Esophagus muscularis mucosa (tissue), 4 donors: ENCODE measurements around the gene RAD51AP2. TPM values are rescaled to one million over a fixed set of nuclear protein-coding genes. Genes with fewer than 3 reads are reported as not detected.
A peak's percentile ranks its signal among the peaks of the same experiment; 100 is the strongest.

ENCODE experiments used
- DNase-seq: peaks from one replicate; pipeline ENCODE4 v3.0.0-alpha.2; 2017; ENCODE audit errors: extremely low spot score
- H3K27ac ChIP-seq, 4 donors: fragments of 200-600 bp; sonication (generic); replicated peaks in 1 of 4; 1 replicate in 3 of 4; 2 replicates in 1 of 4; pipeline ENCODE4 v1.5.1; 2016 to 2019; ENCODE audit warnings: mild to moderate bottlenecking in 1 of 4
- H3K27me3 ChIP-seq, 4 donors: fragments of 200-600 bp; sonication (generic); one replicate each; pipeline versions ENCODE4 v1.5.1 to v1.6.0; 2016 to 2019
- H3K36me3 ChIP-seq, 4 donors: fragments of 200-600 bp; sonication (generic); one replicate each; pipeline ENCODE4 v1.5.1; 2016 to 2019
- H3K4me1 ChIP-seq, 4 donors: fragments of 200-600 bp; sonication (generic); one replicate each; pipeline ENCODE4 v1.5.1; 2016 to 2019
- H3K4me3 ChIP-seq, 4 donors: fragments of 200-600 bp; sonication (generic); 1 replicate in 2 of 4; 2 replicates in 2 of 4; pipeline ENCODE4 v1.5.1; 2016 to 2019; ENCODE audit warnings: mild to moderate bottlenecking in 4 of 4, moderate library complexity in 1 of 4
- H3K9me3 ChIP-seq, 4 donors: fragments of 200-600 bp; sonication (generic); 1 replicate in 3 of 4; 2 replicates in 1 of 4; pipeline ENCODE4 v1.5.1; 2016 to 2019
- EP300 ChIP-seq: sonication (generic); formaldehyde crosslinking; IDR thresholded peaks from one replicate; pipeline ENCODE4 v1.6.1; 2017; ENCODE audit warnings: antibody characterized with exemption
- POLR2A ChIP-seq: fragments of 450-650 bp; IDR thresholded peaks from one replicate; pipeline ENCODE4 v1.6.1; 2017; ENCODE audit warnings: antibody characterized with exemption, moderate library complexity, mild to moderate bottlenecking, low read depth
- POLR2AphosphoS5 ChIP-seq, 2 donors: sonication (generic); formaldehyde crosslinking; IDR thresholded peaks; one replicate each; pipeline ENCODE4 v1.6.1; 2017; ENCODE audit warnings: antibody characterized with exemption in 2 of 2
- WGBS: methylation state at CpG from one replicate; pipeline ENCODE4 v1.1.5; 2018; 5-methylcytosine and 5-hydroxymethylcytosine counted together
- intact Hi-C: fragments of 100-400 bp; cut with DNase I; formaldehyde crosslinking; loops from one replicate; pipeline ENCODE4 v1.15.1; 2023
- total RNA-seq, 4 donors: library from RNA; depleted of rRNA; stranded (reverse); fragments of >200 nt; gene quantifications; one replicate each; pipeline versions ENCODE4 v1.1.0 to v1.2.1, GENCODE V29; 2016
- TF ChIP-seq, protein P1 (sequence below), 3 experiments: fragments of 200-600 bp in 2 of 3; fragments of 450-650 bp in 1 of 3; sonication (generic) in 2 of 3; IDR thresholded peaks; one replicate each; pipeline ENCODE4 v1.5.1; 2017 to 2019; ENCODE audit warnings: antibody characterized with exemption in 3 of 3, mild to moderate bottlenecking in 2 of 3, moderate library complexity in 1 of 3

RAD51AP2 gene
- total RNA-seq, 4 donors from 2014 or later: not detected

DNA sequence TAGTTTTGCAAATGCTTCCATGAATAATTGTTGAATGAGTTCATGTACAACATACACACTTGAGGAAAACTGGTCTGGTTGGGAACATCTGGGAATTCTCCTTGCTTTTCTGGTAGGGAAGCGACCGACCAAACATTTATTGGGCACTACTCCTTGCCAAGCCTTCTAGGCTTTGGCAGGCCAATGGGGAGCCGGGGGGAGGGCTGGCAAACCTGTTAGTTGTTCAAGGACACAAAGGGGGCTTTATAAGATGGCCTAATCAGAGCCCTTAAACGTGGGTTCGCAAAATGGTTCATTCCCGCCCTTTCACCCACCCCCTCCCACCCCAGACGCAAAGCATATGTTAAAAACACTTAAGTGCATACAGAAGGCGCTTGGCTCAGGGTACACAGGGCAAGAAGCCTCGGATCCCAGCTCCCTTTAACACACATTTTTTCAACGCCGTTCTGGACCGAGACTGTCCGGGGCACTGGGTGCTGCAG is 21.4 kb upstream of the RAD51AP2 start:
- 8% methylated on average over 10 of the region's 13 CpGs for WGBS
- H3K27me3 ChIP-seq: peaks cover 0 to 3% (median 2%) of the 10 kb centered on the region in 4 donors
- TF ChIP-seq POLR2A: no peak
- no peak for TF ChIP-seq EP300
- no peak for TF ChIP-seq POLR2AphosphoS5 (IDR thresholded peaks at IDR 0.05)
- TF ChIP-seq, protein P1, sequence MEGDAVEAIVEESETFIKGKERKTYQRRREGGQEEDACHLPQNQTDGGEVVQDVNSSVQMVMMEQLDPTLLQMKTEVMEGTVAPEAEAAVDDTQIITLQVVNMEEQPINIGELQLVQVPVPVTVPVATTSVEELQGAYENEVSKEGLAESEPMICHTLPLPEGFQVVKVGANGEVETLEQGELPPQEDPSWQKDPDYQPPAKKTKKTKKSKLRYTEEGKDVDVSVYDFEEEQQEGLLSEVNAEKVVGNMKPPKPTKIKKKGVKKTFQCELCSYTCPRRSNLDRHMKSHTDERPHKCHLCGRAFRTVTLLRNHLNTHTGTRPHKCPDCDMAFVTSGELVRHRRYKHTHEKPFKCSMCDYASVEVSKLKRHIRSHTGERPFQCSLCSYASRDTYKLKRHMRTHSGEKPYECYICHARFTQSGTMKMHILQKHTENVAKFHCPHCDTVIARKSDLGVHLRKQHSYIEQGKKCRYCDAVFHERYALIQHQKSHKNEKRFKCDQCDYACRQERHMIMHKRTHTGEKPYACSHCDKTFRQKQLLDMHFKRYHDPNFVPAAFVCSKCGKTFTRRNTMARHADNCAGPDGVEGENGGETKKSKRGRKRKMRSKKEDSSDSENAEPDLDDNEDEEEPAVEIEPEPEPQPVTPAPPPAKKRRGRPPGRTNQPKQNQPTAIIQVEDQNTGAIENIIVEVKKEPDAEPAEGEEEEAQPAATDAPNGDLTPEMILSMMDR (IDR thresholded peaks at IDR 0.05): no peak
- DNase-seq: no peak
- no peaks in the 10 kb centered on the region for H3K36me3 ChIP-seq
- H3K27ac ChIP-seq: peak overlapping the region; percentile 72 to 85 (median 83)
- intact Hi-C loops: no loop called here
- peak overlapping the region; percentile 51 to 71 (median 62) for H3K4me3 ChIP-seq
- peaks cover 6 to 37% (median 31%) of the 10 kb centered on the region in 4 donors for H3K4me1 ChIP-seq
- no peaks in the 10 kb centered on the region for H3K9me3 ChIP-seq

DNA sequence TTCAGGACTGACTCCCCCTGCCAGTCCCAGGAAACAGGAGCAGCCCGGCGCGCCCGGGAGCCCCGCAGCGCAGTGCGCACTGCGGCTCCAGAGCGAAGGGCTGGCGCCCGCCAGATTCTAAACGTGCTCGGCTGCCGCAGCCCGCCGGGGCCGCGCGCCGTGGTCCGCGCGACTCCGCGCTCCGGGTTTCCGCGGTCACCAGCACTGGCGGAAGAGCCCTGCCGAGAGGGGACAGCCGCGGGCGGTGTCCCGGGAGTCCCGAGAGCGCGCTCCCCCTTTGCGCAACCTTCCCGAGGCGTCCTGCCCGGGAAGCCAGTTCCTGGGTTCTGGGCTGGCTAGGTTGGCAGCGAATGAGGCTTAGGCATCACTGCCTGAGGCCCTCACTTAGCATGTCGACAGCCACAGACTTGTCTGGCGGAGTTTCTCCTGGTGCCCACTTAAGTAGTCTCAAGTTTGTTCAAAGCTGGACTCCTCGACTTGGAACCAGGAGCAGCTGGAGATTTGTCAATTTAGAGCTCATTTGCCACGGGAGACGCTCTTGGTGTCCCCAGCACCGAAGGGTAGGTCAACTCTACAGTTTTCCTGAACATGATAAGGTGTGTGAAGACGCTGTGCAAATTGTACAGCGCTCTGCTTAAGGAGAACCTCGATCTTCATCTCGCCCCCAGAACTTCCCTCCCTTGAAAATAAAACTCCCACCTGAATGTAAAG is 20.8 kb upstream of the RAD51AP2 start:
- Histone ChIP-seq H3K27me3 (peaks cover 0 to 3% (median 2%) of the 10 kb centered on the region in 4 donors), H3K27ac (peak overlapping the region; percentile 72 to 85 (median 83)), H3K4me3 (peak overlapping the region; percentile 51 to 71 (median 62)), H3K4me1 (peaks cover 6 to 37% (median 31%) of the 10 kb centered on the region in 4 donors), H3K9me3 (no peaks in the 10 kb centered on the region), H3K36me3 (no peaks in the 10 kb centered on the region)
- WGBS: 3% methylated on average over 24 of the region's 52 CpGs
- DNase-seq: no peak
- intact Hi-C loops: no loop called here
- TF ChIP-seq POLR2AphosphoS5 (IDR thresholded peaks at IDR 0.05): peak; percentile 66 to 72
- no peak for TF ChIP-seq EP300

DNA sequence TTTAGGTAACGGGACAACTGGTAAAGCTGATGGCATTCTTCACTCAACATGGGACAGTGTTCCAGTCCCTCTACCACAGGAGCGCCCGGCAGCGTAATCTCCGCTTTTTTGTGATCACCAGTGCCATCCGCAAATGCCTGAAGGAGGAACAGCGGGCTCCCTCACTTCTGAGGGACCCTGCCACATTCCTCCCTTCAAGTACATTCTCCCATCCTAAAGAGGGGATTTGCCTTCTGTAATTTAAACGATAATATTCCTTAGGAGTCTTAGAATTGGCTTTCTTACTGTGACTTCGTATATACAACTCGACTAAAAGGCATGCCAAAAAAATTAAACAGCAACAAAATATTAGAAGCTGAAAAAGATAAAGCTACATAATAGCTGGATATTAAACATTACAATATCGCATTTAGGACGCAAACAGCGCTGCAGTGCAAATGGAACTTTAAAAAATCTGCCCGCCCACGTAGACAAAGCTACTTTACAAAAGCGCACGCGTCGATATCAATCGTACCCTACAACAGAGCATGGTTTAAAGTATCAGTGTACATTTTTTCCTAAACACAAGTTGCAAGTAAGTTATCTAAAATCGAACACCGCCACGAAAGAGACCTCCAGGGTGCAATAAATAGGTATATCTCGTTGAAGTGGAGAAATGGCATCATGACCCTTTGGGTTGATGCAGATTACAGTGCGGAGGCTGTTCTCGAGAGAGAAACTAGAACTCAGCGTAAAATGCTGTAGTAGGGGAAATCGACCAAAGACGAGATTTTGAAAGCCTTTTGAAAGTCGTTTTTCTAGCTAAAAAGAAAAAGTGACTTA is 20.0 kb upstream of the RAD51AP2 start:
- WGBS: 3% methylated on average over 30 of the region's 30 CpGs
- no peaks in the 10 kb centered on the region for H3K36me3 ChIP-seq
- H3K27ac ChIP-seq: peak overlapping the region; percentile 72 to 85 (median 83)
- no peaks in the 10 kb centered on the region for H3K9me3 ChIP-seq
- H3K27me3 ChIP-seq: peaks cover 0 to 3% (median 2%) of the 10 kb centered on the region in 4 donors
- peaks cover 6 to 37% (median 31%) of the 10 kb centered on the region in 4 donors for H3K4me1 ChIP-seq
- intact Hi-C loops: no loop called here
- H3K4me3 ChIP-seq: peak overlapping the region; percentile 51 to 71 (median 62)
- DNase-seq: no peak
- TF ChIP-seq, protein P1 (IDR thresholded peaks at IDR 0.05): no peak
- TF ChIP-seq POLR2AphosphoS5 (IDR thresholded peaks at IDR 0.05) (no peak), EP300 (no peak), POLR2A (no peak)

DNA sequence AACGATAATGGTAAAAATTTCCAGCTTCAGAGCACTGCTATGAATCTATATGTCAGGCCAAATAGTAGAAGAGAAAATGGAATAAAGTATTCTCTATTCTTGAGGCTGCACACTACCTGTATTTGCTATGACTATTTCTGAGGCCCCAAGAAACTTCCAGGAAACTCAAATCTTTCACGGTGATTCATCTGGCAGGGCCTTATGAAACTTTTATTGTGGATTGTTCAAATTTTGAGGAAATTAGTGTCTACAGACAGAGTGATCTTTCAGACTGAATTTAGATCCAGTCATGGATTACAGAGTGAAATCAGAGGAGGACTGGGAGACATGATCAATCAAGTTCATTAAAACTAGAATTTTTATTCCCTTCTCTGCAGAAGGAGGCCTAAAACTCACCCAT is 18.2 kb upstream of the RAD51AP2 start:
- H3K27ac ChIP-seq: no peak overlapping the region
- peaks cover 6 to 31% (median 26%) of the 10 kb centered on the region in 4 donors for H3K4me1 ChIP-seq
- no peak for DNase-seq
- H3K9me3 ChIP-seq: no peaks in the 10 kb centered on the region
- intact Hi-C loops: no loop called here
- TF ChIP-seq EP300: no peak
- no peak for TF ChIP-seq POLR2AphosphoS5 (IDR thresholded peaks at IDR 0.05)
- TF ChIP-seq POLR2A: no peak
- TF ChIP-seq, protein P1 (IDR thresholded peaks at IDR 0.05): no peak
- no peaks in the 10 kb centered on the region for H3K36me3 ChIP-seq
- peaks cover 0 to 3% (median 0%) of the 10 kb centered on the region in 4 donors for H3K27me3 ChIP-seq
- H3K4me3 ChIP-seq: no peak overlapping the region
- WGBS: 85% methylated on average over 2 of the region's 2 CpGs

DNA sequence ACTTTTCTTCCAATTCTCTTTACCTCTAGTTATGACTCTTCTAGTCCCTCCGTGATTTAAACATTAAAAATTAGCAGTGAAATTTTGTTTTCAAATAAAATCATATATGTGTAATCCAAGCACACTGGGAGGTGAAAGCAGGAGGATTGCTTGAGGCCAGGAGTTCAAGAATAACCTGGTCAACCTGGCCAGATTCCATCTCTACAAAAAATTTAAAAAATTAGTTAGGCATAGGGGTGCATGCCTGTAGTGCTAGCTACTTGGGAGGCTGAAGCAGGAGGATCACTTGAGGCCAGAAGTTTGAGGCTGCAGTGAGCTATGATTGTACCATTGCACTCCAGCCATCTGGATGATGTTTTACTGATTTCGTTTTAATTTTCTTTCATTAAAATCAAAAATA is 15.3 kb upstream of the RAD51AP2 start:
- Histone ChIP-seq H3K9me3 (no peaks in the 10 kb centered on the region), H3K27ac (no peak overlapping the region), H3K27me3 (no peaks in the 10 kb centered on the region), H3K36me3 (no peaks in the 10 kb centered on the region), H3K4me3 (no peak overlapping the region), H3K4me1 (peaks cover 0 to 7% (median 3%) of the 10 kb centered on the region in 4 donors)
- WGBS: 79% methylated on average over 2 of the region's 2 CpGs
- DNase-seq: no peak
- intact Hi-C loops: no loop called here
- no peak for TF ChIP-seq POLR2A
- no peak for TF ChIP-seq EP300
- TF ChIP-seq, protein P1 (IDR thresholded peaks at IDR 0.05): no peak
- TF ChIP-seq POLR2AphosphoS5 (IDR thresholded peaks at IDR 0.05): no peak
